Neuron (in vitro differentiated cells): ENCODE measurements around the gene RBMS2.
A peak's percentile ranks its signal among the peaks of the same experiment; 100 is the strongest.
"Not testable (repeated sequence)": the region's sequence is repeated elsewhere in the genome, so short reads cannot be mapped to it uniquely, and the experiment has no call there.

Experiments
- H2AFZ ChIP-seq: one replicate; pipeline ENCODE4 v1.6.1; 2013; ENCODE audit warnings: low read depth, mild to moderate bottlenecking, inconsistent platforms, low read length, moderate library complexity
- H3K27me3 ChIP-seq: one replicate; pipeline ENCODE4 v1.6.1; 2013; ENCODE audit warnings: low read length; ENCODE audit not compliant: insufficient read depth
- H3K36me3 ChIP-seq: one replicate; pipeline ENCODE4 v1.6.1; 2013; ENCODE audit warnings: low read length; ENCODE audit not compliant: insufficient read depth
- H3K4me1 ChIP-seq: one replicate; pipeline ENCODE4 v1.6.1; 2013; ENCODE audit warnings: low read length; ENCODE audit not compliant: insufficient read depth
- H3K4me3 ChIP-seq: 2 replicates; pipeline ENCODE4 v1.5.1; 2013; ENCODE audit warnings: mild to moderate bottlenecking, low read length, moderate library complexity
- H3K9me3 ChIP-seq: one replicate; pipeline ENCODE4 v1.6.1; 2013; ENCODE audit warnings: low read length

Gene RBMS2

GRCh38 chr12:56521590-56522371 lies at the start of gene RBMS2:
TSS of gene RBMS2 (plus strand) at chr12:56521820. CDS start at chr12:56522024, 204 bp downstream.
- Histone ChIP-seq H3K4me1 (peaks cover 9% of the 10 kb centered on the region), H3K27me3 (no peaks in the 10 kb centered on the region), H3K9me3 (no peaks in the 10 kb centered on the region), H2AFZ (peak within 1 kb of the TSS; percentile 95), H3K36me3 (no peaks in the 10 kb centered on the region), H3K4me3 (peak within 1 kb of the TSS; percentile 99)

GRCh38 chr12:56474389-56474788 lies 47.2 kb upstream of the RBMS2 start:
- H3K4me3 ChIP-seq, result no peak overlapping the region
- H3K36me3 ChIP-seq, result peaks cover 25% of the 10 kb centered on the region
- H3K4me1 ChIP-seq, result peaks cover 3% of the 10 kb centered on the region
- no peaks in the 10 kb centered on the region for H3K9me3 ChIP-seq
- no peak overlapping the region for H2AFZ ChIP-seq
- H3K27me3 ChIP-seq, result no peaks in the 10 kb centered on the region

GRCh38 chr12:56476143-56476542 lies 45.5 kb upstream of the RBMS2 start:
- Histone ChIP-seq H3K27me3 (no peaks in the 10 kb centered on the region), H3K36me3 (peaks cover 19% of the 10 kb centered on the region), H3K9me3 (no peaks in the 10 kb centered on the region), H2AFZ (no peak overlapping the region), H3K4me1 (no peaks in the 10 kb centered on the region), H3K4me3 (no peak overlapping the region)

- H3K4me1 ChIP-seq, result no peaks in the 10 kb centered on the region
- peaks cover 14% of the 10 kb centered on the region for H3K36me3 ChIP-seq
- H2AFZ ChIP-seq, result no peak overlapping the region
- no peaks in the 10 kb centered on the region for H3K27me3 ChIP-seq
- H3K4me3 ChIP-seq, result no peak overlapping the region
- H3K9me3 ChIP-seq, result no peaks in the 10 kb centered on the region
Measured at GRCh38 chr12:56476972-56477432, 44.6 kb upstream of the RBMS2 start.

GRCh38 chr12:56477521-56478225 lies 43.9 kb upstream of the RBMS2 start:
- H3K9me3 ChIP-seq, result no peaks in the 10 kb centered on the region
- no peak overlapping the region for H3K4me3 ChIP-seq
- no peak overlapping the region for H2AFZ ChIP-seq
- peaks cover 11% of the 10 kb centered on the region for H3K36me3 ChIP-seq
- H3K27me3 ChIP-seq, result no peaks in the 10 kb centered on the region
- H3K4me1 ChIP-seq, result no peaks in the 10 kb centered on the region

GRCh38 chr12:56479625-56480024 lies 42.0 kb upstream of the RBMS2 start:
- Histone ChIP-seq H3K4me3 (no peak overlapping the region), H3K9me3 (no peaks in the 10 kb centered on the region), H2AFZ (no peak overlapping the region), H3K4me1 (no peaks in the 10 kb centered on the region), H3K36me3 (peaks cover 9% of the 10 kb centered on the region), H3K27me3 (no peaks in the 10 kb centered on the region)

GRCh38 chr12:56484566-56484965 lies 37.1 kb upstream of the RBMS2 start:
- no peak overlapping the region for H3K4me3 ChIP-seq
- H3K4me1 ChIP-seq, result no peaks in the 10 kb centered on the region
- no peak overlapping the region for H2AFZ ChIP-seq
- peaks cover 9% of the 10 kb centered on the region for H3K9me3 ChIP-seq
- H3K36me3 ChIP-seq, result peaks cover 10% of the 10 kb centered on the region
- no peaks in the 10 kb centered on the region for H3K27me3 ChIP-seq

- no peak overlapping the region for H3K4me3 ChIP-seq
- H3K36me3 ChIP-seq, result peaks cover 10% of the 10 kb centered on the region
- no peaks in the 10 kb centered on the region for H3K27me3 ChIP-seq
- peaks cover 9% of the 10 kb centered on the region for H3K9me3 ChIP-seq
- H2AFZ ChIP-seq, result no peak overlapping the region
- no peaks in the 10 kb centered on the region for H3K4me1 ChIP-seq
Measured at GRCh38 chr12:56486694-56487093, 34.9 kb upstream of the RBMS2 start.

GRCh38 chr12:56487448-56488040 lies 34.1 kb upstream of the RBMS2 start:
- Histone ChIP-seq H3K27me3 (no peaks in the 10 kb centered on the region), H3K9me3 (peaks cover 9% of the 10 kb centered on the region), H2AFZ (no peak overlapping the region)

GRCh38 chr12:56488041-56488955 lies 33.3 kb upstream of the RBMS2 start, which contains the start of gene GLS2:
TSS of gene GLS2 (minus strand) at chr12:56488161. CDS start at chr12:56488118, 43 bp downstream.
- Histone ChIP-seq H3K27me3 (no peaks in the 10 kb centered on the region), H3K4me1 (no peaks in the 10 kb centered on the region), H3K4me3 (no peak within 1 kb of the TSS), H3K36me3 (peaks cover 8% of the 10 kb centered on the region), H2AFZ (no peak within 1 kb of the TSS), H3K9me3 (peaks cover 9% of the 10 kb centered on the region)

More at GRCh38 chr12:56487448-56488040, 34.1 kb upstream of the RBMS2 start:
- no peak overlapping the region for H3K4me3 ChIP-seq
- peaks cover 8% of the 10 kb centered on the region for H3K36me3 ChIP-seq
- H3K4me1 ChIP-seq, result no peaks in the 10 kb centered on the region

GRCh38 chr12:56490360-56490759 lies 31.3 kb upstream of the RBMS2 start:
- H2AFZ ChIP-seq, result no peak overlapping the region
- H3K9me3 ChIP-seq, result peaks cover 13% of the 10 kb centered on the region
- peaks cover 8% of the 10 kb centered on the region for H3K36me3 ChIP-seq
- H3K27me3 ChIP-seq, result no peaks in the 10 kb centered on the region
- H3K4me3 ChIP-seq, result no peak overlapping the region
- no peaks in the 10 kb centered on the region for H3K4me1 ChIP-seq

- not testable (repeated sequence) for H3K4me1 ChIP-seq, H3K9me3 ChIP-seq, H3K27me3 ChIP-seq, H3K36me3 ChIP-seq, H2AFZ ChIP-seq, H3K4me3 ChIP-seq
Measured at GRCh38 chr12:56493409-56494105, 28.1 kb upstream of the RBMS2 start.
